Activated CD8-positive, alpha-beta T cell treated with anti-CD3 and anti-CD28 coated beads for 36 hours (primary cell): Measurements from ENCODE around the gene PNKD. TPM values are rescaled to one million over a fixed set of nuclear protein-coding genes. Genes with fewer than 3 reads are reported as not detected.
A peak's percentile ranks its signal among the peaks of the same experiment; 100 is the strongest.

Experiments used
- ATAC-seq: fragments of 200-7000 bp; cut with Tn5 transposase; one replicate; pipeline ENCODE4 v1.10.0; 2021; ENCODE audit warnings: mild to moderate bottlenecking, moderate library complexity
- CTCF ChIA-PET: fragments of 350-600 bp; sonication (Branson Sonifier 250); formaldehyde crosslinking; loops from one replicate; lab custom pipeline; 2021; ENCODE audit warnings: antibody characterized with exemption; lab: Charles Lee
- POLR2A ChIA-PET: fragments of 350-600 bp; sonication (Branson Sonifier 250); formaldehyde crosslinking; loops from one replicate; lab custom pipeline; 2021; ENCODE audit warnings: antibody characterized with exemption; lab: Charles Lee
- DNase-seq: peaks from one replicate; pipeline ENCODE4 v3.0.0-alpha.2; 2020
- H3K27ac Mint-ChIP-seq: one replicate; pipeline ENCODE4 v1.8.0; 2021; ENCODE audit warnings: mild to moderate bottlenecking, mixed read lengths
- H3K27me3 Mint-ChIP-seq: one replicate; pipeline ENCODE4 v1.8.0; 2021; ENCODE audit warnings: mixed read lengths
- H3K36me3 Mint-ChIP-seq: one replicate; pipeline ENCODE4 v1.8.0; 2021; ENCODE audit warnings: low read depth, mixed read lengths
- H3K4me1 Mint-ChIP-seq: one replicate; pipeline ENCODE4 v1.8.0; 2021; ENCODE audit warnings: low read depth, mixed read lengths
- H3K4me3 Mint-ChIP-seq: one replicate; pipeline ENCODE4 v1.8.0; 2021; ENCODE audit warnings: mild to moderate bottlenecking, moderate library complexity, mixed read lengths
- H3K9me3 Mint-ChIP-seq: one replicate; pipeline ENCODE4 v1.8.0; 2021; ENCODE audit warnings: mixed read lengths
- CTCF ChIP-seq: fragments of 200-600 bp; IDR thresholded peaks from one replicate; pipeline ENCODE4 v1.8.0; 2022; ENCODE audit warnings: antibody characterized with exemption, mild to moderate bottlenecking
- intact Hi-C: fragments of 100-400 bp; cut with micrococcal nuclease; formaldehyde crosslinking; loops from one replicate; pipeline ENCODE4 v1.10.0; 2022
- total RNA-seq, 2 experiments: library from RNA; stranded (reverse); gene quantifications; one replicate each; pipeline ENCODE4 v1.2.3, GENCODE V29; 2021

PNKD gene
- total RNA-seq, 2 experiments from 2014 or later, result 19.8 to 24.4 TPM

- intact Hi-C loops, result no loop called here
- no peak for ATAC-seq
- POLR2A ChIA-PET, result interaction anchor here (0.8 to 1.7 kb wide), 4 partner anchors 19 to 53 kb away, joined by 3 to 5 read pairs (median 4); no protein-coding TSS in a partner anchor
- Mint-ChIP-seq H3K4me3 (no peak overlapping the region), H3K9me3 (no peaks in the 10 kb centered on the region), H3K36me3 (peaks cover 84% of the 10 kb centered on the region), H3K4me1 (peaks cover 43% of the 10 kb centered on the region), H3K27ac (peak overlapping the region; percentile 16), H3K27me3 (no peaks in the 10 kb centered on the region)
- no peak for TF ChIP-seq CTCF
- DNase-seq, result no peak
- CTCF ChIA-PET, result no interaction called here
Observed at GRCh38 chr2:218238887-218239286, 31.4 kb upstream of the PNKD start.

- POLR2A ChIA-PET, result interaction anchor here (1.1 to 8.2 kb wide), 6 partner anchors 9 to 25 kb away, joined by 3 to 75 read pairs (median 7); no protein-coding TSS in a partner anchor
- no peaks in the 10 kb centered on the region for H3K9me3 Mint-ChIP-seq
- intact Hi-C loops, result no loop called here
- CTCF ChIA-PET, result interaction anchor here (0.9 to 4.0 kb wide), 5 partner anchors 13 to 28 kb away, joined by 3 to 16 read pairs (median 4); partner anchors contain the start of genes AAMP and PNKD
- no peak for TF ChIP-seq CTCF
- DNase-seq, result peak; percentile 1
- H3K27ac Mint-ChIP-seq, result peak overlapping the region; percentile 85
- no peak for ATAC-seq
- peaks cover 48% of the 10 kb centered on the region for H3K4me1 Mint-ChIP-seq
- H3K36me3 Mint-ChIP-seq, result peaks cover 79% of the 10 kb centered on the region
- no peak overlapping the region for H3K4me3 Mint-ChIP-seq
- H3K27me3 Mint-ChIP-seq, result no peaks in the 10 kb centered on the region
Observed at GRCh38 chr2:218244204-218244603, 26.1 kb upstream of the PNKD start.

GRCh38 chr2:218244665-218245064 is 25.7 kb upstream of the PNKD start:
- ATAC-seq (no peak), DNase-seq (peak; percentile 2)
- POLR2A ChIA-PET, result interaction anchor here (0.5 to 8.2 kb wide), 7 partner anchors 9 to 121 kb away, joined by 3 to 75 read pairs (median 5); partner anchors contain the start of genes AAMP and PNKD
- Mint-ChIP-seq H3K4me1 (peaks cover 51% of the 10 kb centered on the region), H3K9me3 (no peaks in the 10 kb centered on the region), H3K4me3 (no peak overlapping the region), H3K27me3 (no peaks in the 10 kb centered on the region), H3K27ac (peak overlapping the region; percentile 85), H3K36me3 (peaks cover 80% of the 10 kb centered on the region)
- no peak for TF ChIP-seq CTCF
- intact Hi-C loops, result no loop called here
- CTCF ChIA-PET, result interaction anchor here (0.9 to 4.0 kb wide), 7 partner anchors 9 to 76 kb away, joined by 3 to 16 read pairs (median 3); no protein-coding TSS in a partner anchor

- peaks cover 80% of the 10 kb centered on the region for H3K36me3 Mint-ChIP-seq
- intact Hi-C loops, result no loop called here
- ChIA-PET CTCF (interaction anchor here (1.2 to 4.0 kb wide), 5 partner anchors 9 to 77 kb away, joined by 3 to 16 read pairs (median 4); no protein-coding TSS in a partner anchor), POLR2A (interaction anchor here (0.5 to 8.2 kb wide), 8 partner anchors 10 to 122 kb away, joined by 3 to 75 read pairs (median 5); partner anchors contain the start of genes AAMP and PNKD)
- peak; percentile 57 for DNase-seq
- peak overlapping the region; percentile 85 for H3K27ac Mint-ChIP-seq
- H3K4me1 Mint-ChIP-seq, result peaks cover 55% of the 10 kb centered on the region
- ATAC-seq, result peak; percentile 77
- TF ChIP-seq CTCF, result no peak
- no peaks in the 10 kb centered on the region for H3K27me3 Mint-ChIP-seq
- H3K9me3 Mint-ChIP-seq, result no peaks in the 10 kb centered on the region
- H3K4me3 Mint-ChIP-seq, result no peak overlapping the region
Observed at GRCh38 chr2:218245214-218245613, 25.1 kb upstream of the PNKD start.

GRCh38 chr2:218249691-218250090 is 20.6 kb upstream of the PNKD start:
- DNase-seq, result no peak
- ATAC-seq, result no peak
- Mint-ChIP-seq H3K27ac (peak overlapping the region; percentile 53), H3K36me3 (peaks cover 73% of the 10 kb centered on the region), H3K4me1 (peaks cover 29% of the 10 kb centered on the region), H3K9me3 (no peaks in the 10 kb centered on the region), H3K4me3 (no peak overlapping the region), H3K27me3 (no peaks in the 10 kb centered on the region)
- ChIA-PET CTCF (no interaction called here), POLR2A (interaction anchor here (0.7 to 1.4 kb wide), 2 partner anchors 14 to 450 kb away, joined by 3 to 5 read pairs; no protein-coding TSS in a partner anchor)
- intact Hi-C loops, result no loop called here
- TF ChIP-seq CTCF, result no peak
